HEK293T (cell line): Measurements from ENCODE around the gene DTNBP1.

Source experiments
- CTCF ChIA-PET: fragments of 350-600 bp; formaldehyde crosslinking; extraction: SDS; loops from one replicate; lab custom pipeline; 2021; ENCODE audit warnings: antibody characterized with exemption, inconsistent platforms; lab: Yijun Ruan, JAX
- POLR2A ChIA-PET: fragments of 350-600 bp; formaldehyde crosslinking; extraction: SDS; loops from one replicate; lab custom pipeline; 2020; ENCODE audit warnings: antibody characterized with exemption, inconsistent platforms; lab: Yijun Ruan, JAX
- DNase-seq: peaks from one replicate; pipeline ENCODE4 v3.0.0; 2012; ENCODE audit warnings: mixed read lengths; ENCODE audit errors: extremely low spot score
- ARNT ChIP-seq: fragments of 450-650 bp; IDR thresholded peaks from 2 replicates; pipeline ENCODE4 v1.6.1; 2017; ENCODE audit warnings: mild to moderate bottlenecking
- BHLHE40 ChIP-seq: fragments of 450-650 bp; IDR thresholded peaks from 2 replicates; pipeline ENCODE4 v1.6.1; 2016; ENCODE audit warnings: mild to moderate bottlenecking, moderate library complexity, borderline replicate concordance
- CTBP1 ChIP-seq: fragments of 450-650 bp; IDR thresholded peaks from 2 replicates; pipeline ENCODE4 v1.6.1; 2016; ENCODE audit warnings: borderline replicate concordance
- ELF4 ChIP-seq: fragments of 450-650 bp; IDR thresholded peaks from 2 replicates; pipeline ENCODE4 v1.6.1; 2017; ENCODE audit warnings: antibody characterized with exemption
- FOXA1 ChIP-seq: fragments of 450-650 bp; IDR thresholded peaks from 2 replicates; pipeline ENCODE4 v1.6.1; 2016; ENCODE audit warnings: mild to moderate bottlenecking
- FOXK2 ChIP-seq: fragments of 450-650 bp; IDR thresholded peaks from 2 replicates; pipeline ENCODE4 v1.6.1; 2016; ENCODE audit warnings: mild to moderate bottlenecking
- FOXM1 ChIP-seq: fragments of 450-650 bp; IDR thresholded peaks from 2 replicates; pipeline ENCODE4 v1.6.1; 2017; ENCODE audit warnings: mild to moderate bottlenecking, borderline replicate concordance
- HDGF ChIP-seq: fragments of 450-650 bp; IDR thresholded peaks from 2 replicates; pipeline ENCODE4 v1.6.1; 2017; ENCODE audit warnings: antibody characterized with exemption, borderline replicate concordance
- L3MBTL2 ChIP-seq: fragments of 450-650 bp; conservative IDR thresholded peaks from 2 replicates; pipeline ENCODE4 v1.6.1; 2016; ENCODE audit warnings: mild to moderate bottlenecking
- LEF1 ChIP-seq: fragments of 450-650 bp; IDR thresholded peaks from 2 replicates; pipeline ENCODE4 v1.6.1; 2017; ENCODE audit warnings: mild to moderate bottlenecking, borderline replicate concordance
- NFRKB ChIP-seq: fragments of 450-650 bp; IDR thresholded peaks from 2 replicates; pipeline ENCODE4 v1.6.1; 2016; ENCODE audit warnings: mild to moderate bottlenecking, moderate library complexity
- SP1 ChIP-seq: fragments of 450-650 bp; IDR thresholded peaks from 2 replicates; pipeline ENCODE4 v1.6.1; 2017
- SUZ12 ChIP-seq: fragments of 450-650 bp; IDR thresholded peaks from 2 replicates; pipeline ENCODE4 v1.6.1; 2016; ENCODE audit warnings: mild to moderate bottlenecking
- TARDBP ChIP-seq: fragments of 450-650 bp; IDR thresholded peaks from 2 replicates; pipeline ENCODE4 v1.6.1; 2016
- ZNF384 ChIP-seq: fragments of 450-650 bp; IDR thresholded peaks from 2 replicates; pipeline ENCODE4 v1.6.1; 2016
- TF ChIP-seq, protein P1 (sequence below): fragments of 450-650 bp; IDR thresholded peaks from 2 replicates; pipeline ENCODE4 v1.6.1; 2016

DTNBP1 gene

DNA sequence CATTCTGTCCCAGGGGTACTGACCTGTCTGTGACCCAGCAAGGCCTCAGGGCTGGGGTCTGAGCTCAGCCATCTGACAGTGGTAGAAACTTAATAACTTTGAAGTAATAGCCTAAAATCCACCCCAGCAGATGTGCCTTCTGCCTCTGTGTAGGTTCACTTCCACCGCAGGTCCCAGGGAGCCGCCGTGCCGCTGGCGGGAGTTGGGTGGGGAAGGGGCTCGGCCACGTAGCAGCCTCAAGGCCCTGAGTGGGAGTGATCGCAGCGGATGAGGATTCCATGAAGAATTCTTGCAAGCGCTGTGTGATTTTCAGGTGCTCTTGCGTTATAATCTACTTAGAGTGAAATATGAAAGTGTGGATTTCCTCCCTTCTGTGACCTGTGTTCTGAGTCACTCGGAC, 163.7 kb downstream of the DTNBP1 start:
- no peak for DNase-seq
- TF ChIP-seq FOXK2: no peak
- no peak for TF ChIP-seq ELF4
- TF ChIP-seq HDGF: no peak
- TF ChIP-seq ZNF384: no peak
- no peak for TF ChIP-seq FOXM1
- no peak for TF ChIP-seq BHLHE40
- no peak for TF ChIP-seq FOXA1
- no peak for TF ChIP-seq CTBP1
- no peak for TF ChIP-seq SP1
- no peak for TF ChIP-seq L3MBTL2
- ChIA-PET POLR2A (no interaction called here), CTCF (no interaction called here)

DNA sequence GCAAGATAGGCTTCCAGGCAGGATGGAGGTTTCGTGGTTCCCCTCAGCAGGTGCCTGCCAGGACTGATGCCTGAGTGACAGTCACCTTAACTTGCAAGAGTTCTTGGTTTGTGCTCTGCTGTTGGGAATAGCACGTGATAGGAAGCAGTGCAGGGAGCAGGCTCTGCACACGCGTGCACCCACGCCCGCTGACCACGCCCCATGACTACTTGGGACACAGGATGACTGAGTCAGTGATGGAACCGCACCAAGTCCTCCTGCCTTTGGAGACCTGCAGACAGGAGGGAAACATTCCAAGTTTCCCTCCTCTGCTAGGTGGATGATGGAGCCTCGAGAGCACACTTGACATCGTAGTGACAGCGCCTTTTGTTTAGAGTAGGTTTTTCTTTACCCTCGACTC, 164.2 kb downstream of the DTNBP1 start:
- TF ChIP-seq SP1 (no peak), BHLHE40 (no peak), FOXK2 (no peak), CTBP1 (no peak), NFRKB (no peak), TARDBP (no peak), FOXM1 (no peak), SUZ12 (no peak), L3MBTL2 (no peak), LEF1 (no peak)
- TF ChIP-seq, protein P1, sequence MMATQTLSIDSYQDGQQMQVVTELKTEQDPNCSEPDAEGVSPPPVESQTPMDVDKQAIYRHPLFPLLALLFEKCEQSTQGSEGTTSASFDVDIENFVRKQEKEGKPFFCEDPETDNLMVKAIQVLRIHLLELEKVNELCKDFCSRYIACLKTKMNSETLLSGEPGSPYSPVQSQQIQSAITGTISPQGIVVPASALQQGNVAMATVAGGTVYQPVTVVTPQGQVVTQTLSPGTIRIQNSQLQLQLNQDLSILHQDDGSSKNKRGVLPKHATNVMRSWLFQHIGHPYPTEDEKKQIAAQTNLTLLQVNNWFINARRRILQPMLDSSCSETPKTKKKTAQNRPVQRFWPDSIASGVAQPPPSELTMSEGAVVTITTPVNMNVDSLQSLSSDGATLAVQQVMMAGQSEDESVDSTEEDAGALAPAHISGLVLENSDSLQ: no peak
- CTCF ChIA-PET: no interaction called here
- DNase-seq: no peak
- POLR2A ChIA-PET: no interaction called here

DNA sequence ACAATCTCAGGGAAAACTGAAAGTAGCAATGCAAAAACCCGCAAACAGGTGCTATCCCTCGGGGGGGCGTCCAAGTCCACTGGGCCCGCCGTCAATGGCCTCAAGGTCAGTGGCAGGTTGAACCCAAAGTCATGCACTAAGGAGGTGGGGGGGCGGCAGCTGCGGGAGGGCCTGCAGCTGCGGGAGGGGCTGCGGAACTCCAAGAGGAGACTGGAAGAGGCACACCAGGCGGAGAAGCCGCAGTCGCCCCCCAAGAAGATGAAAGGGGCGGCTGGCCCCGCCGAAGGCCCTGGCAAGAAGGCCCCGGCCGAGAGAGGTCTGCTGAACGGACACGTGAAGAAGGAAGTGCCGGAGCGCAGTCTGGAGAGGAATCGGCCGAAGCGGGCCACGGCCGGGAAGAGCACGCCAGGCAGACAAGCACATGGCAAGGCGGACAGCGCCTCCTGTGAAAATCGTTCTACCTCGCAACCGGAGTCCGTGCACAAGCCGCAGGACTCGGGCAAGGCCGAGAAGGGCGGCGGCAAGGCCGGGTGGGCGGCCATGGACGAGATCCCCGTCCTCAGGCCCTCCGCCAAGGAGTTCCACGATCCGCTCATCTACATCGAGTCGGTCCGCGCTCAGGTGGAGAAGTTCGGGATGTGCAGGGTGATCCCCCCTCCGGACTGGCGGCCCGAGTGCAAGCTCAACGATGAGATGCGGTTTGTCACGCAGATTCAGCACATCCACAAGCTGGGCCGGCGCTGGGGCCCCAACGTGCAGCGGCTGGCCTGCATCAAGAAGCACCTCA, 166.3 kb downstream of the DTNBP1 start:
- TF ChIP-seq ARNT: no peak
- TF ChIP-seq NFRKB: no peak
- TF ChIP-seq, protein P1: no peak
- CTCF ChIA-PET: interaction anchor here (0.7 kb wide), 1 partner anchor 430 kb away, joined by 4 read pairs; no protein-coding TSS in a partner anchor
- POLR2A ChIA-PET: no interaction called here
- DNase-seq: no peak

DNA sequence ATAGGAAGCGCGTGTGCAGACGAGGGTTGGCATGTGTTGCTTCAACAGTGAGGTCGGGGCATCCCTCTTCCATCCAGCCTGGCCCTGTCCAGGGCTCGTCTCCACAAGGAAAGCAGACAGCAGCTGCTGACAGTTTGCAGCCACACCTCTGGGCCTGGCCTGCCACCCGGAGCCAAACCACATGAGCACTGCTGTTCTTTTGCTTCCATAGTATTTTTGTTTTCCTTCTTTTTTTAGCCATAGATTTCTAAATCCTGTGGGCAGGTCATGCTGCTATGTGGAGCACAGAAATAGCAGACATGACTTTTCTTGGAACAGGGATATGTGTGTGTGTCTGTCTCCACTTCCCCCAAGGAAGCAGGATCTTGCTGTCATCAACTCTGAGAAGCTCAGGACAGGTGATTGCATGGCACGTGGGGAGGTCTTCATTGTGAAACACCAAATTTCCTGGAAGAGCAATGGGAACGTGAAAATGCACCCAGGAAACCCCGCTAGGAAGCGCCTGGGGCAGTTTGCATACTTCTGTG, 167.4 kb downstream of the DTNBP1 start:
- no peak for DNase-seq
- ChIA-PET POLR2A (no interaction called here), CTCF (no interaction called here)
- TF ChIP-seq ARNT (no peak), ZNF384 (no peak), CTBP1 (no peak), FOXA1 (no peak), FOXK2 (no peak), SP1 (no peak), TARDBP (no peak), HDGF (no peak), NFRKB (no peak), LEF1 (no peak), SUZ12 (no peak), L3MBTL2 (no peak), ELF4 (no peak), BHLHE40 (no peak), FOXM1 (no peak)
- TF ChIP-seq, protein P1: no peak

DNA sequence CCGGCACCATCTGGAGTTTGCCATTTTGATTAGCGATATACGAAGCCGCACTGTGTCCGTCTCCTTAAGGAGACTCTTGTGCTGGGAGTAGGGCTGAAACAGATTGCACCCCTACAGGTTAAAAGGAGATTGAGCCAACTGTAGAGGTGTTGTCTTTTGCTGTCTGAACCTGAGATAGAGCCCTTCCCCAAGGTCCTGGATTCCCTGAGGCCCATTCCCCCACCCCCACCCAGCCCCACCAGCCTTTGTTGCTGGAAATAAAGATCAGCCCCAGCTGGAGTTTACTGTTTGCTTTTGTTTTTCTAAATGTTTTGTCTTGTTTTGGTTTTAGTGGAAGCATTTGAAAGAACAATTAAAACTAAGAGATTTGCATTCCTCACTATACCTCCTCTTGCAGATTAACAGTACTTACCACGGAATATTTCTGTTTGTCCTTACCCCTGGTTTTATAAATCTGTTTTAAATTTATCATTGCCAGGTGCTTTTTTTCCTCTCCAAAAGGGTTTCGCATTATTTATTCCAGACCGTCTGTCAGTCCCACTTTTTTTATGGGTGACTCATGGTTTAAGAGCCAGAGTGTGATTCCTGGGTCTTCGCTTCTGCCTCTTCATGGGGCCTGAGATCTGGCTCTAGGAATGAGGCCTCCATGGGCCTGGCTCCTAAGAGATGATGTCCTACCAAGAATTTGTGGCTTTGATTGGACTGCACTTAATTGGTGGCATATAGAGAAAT, 169.2 kb downstream of the DTNBP1 start:
- ChIA-PET CTCF (no interaction called here), POLR2A (no interaction called here)
- TF ChIP-seq TARDBP (no peak), ZNF384 (no peak), LEF1 (no peak), SP1 (no peak), FOXM1 (no peak), ARNT (no peak), HDGF (no peak), NFRKB (no peak), SUZ12 (no peak), BHLHE40 (no peak), L3MBTL2 (no peak), CTBP1 (no peak), ELF4 (no peak), FOXA1 (no peak), FOXK2 (no peak)
- TF ChIP-seq, protein P1: no peak
- DNase-seq: no peak
